Activated T-helper 9 cell treated with anti-CD3 and anti-CD28 coated beads, Interleukin-2, amount 50 U/mL, for 16 hours (primary cell): ENCODE data around the gene CES1.
"Not testable (repeated sequence)": the region's sequence is repeated elsewhere in the genome, so short reads cannot be mapped to it uniquely, and the experiment has no call there.

Experiments
- DNase-seq: peaks from one replicate; pipeline ENCODE4 v3.0.0-alpha.2; 2020; ENCODE audit warnings: low read depth

The CES1 gene

GRCh38 chr16:55830658-55831294, 2.1 kb downstream of the CES1 start:
- no peak for DNase-seq

GRCh38 chr16:55829232-55829631, 3.7 kb downstream of the CES1 start:
- DNase-seq = not testable (repeated sequence)

DNA sequence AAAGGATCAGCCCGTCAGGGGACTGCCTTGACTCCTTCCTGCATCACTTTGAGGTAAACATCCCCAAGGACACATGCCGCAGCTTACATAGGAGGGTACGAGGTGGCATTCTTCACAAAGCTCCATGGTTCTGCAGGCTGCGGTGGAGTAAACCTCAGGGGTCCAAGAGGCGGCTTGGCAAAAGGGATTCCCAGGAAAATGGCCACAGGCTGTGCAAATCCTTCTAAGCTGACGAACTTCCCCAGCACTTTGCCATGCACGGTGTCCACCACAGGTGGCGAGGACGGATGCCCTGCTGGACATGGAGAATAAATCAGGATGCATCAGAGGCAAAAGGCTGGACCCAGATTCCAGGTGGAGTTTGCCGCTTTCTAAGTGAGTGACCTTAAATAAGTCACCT, 4.2 kb downstream of the CES1 start:
- DNase-seq = no peak

- no peak for DNase-seq
Measured at GRCh38 chr16:55825115-55825728, 7.7 kb downstream of the CES1 start.

DNA sequence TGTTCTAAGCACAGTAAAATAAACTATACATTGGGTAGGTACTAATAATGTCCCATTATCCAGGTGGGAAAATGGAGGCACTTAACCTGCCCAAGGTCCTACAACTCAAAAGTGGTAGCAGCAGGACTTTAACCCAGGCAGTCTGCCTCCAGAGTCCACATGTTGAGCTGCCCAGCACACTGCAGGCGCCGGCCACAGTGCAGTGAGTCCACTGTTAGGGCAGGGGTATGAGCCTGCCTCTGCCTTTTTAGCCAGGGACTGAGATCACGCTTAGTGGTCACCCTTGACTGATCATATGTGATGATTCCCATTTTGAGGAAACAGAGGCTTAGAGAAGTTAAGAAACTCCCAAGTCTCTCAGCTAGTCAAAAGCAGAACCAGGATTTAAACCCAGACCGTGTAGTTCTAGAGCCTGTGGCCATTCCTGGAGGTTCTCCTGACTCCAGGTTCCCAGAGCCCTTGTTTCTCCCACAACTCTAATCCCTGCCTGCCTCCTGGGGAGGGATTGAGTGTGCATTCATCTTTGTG, 8.4 kb downstream of the CES1 start:
- no peak for DNase-seq

- DNase-seq = no peak
Measured at GRCh38 chr16:55822280-55822810, 10.6 kb downstream of the CES1 start.

DNA sequence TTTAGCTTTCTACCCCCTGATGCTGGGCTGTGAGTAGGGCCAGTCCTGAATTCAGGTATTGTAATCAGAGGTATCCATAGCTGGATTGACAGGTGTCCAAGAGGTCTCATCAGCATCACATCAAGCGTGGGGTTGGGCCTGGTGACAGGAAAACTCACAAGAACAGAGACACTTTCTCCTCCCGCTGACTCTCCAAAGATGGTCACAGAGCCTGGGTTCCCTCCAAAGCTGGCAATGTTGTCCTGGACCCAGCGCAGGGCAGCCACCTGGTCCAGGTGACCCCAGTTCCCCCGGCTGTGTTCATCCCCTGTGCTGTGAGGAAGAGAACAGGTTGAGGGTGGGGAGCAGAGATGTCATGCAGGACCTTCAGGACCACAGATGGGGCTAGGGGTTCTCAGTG, 11.7 kb downstream of the CES1 start:
- no peak for DNase-seq

GRCh38 chr16:55820615-55821014, 12.3 kb downstream of the CES1 start:
- no peak for DNase-seq

DNA sequence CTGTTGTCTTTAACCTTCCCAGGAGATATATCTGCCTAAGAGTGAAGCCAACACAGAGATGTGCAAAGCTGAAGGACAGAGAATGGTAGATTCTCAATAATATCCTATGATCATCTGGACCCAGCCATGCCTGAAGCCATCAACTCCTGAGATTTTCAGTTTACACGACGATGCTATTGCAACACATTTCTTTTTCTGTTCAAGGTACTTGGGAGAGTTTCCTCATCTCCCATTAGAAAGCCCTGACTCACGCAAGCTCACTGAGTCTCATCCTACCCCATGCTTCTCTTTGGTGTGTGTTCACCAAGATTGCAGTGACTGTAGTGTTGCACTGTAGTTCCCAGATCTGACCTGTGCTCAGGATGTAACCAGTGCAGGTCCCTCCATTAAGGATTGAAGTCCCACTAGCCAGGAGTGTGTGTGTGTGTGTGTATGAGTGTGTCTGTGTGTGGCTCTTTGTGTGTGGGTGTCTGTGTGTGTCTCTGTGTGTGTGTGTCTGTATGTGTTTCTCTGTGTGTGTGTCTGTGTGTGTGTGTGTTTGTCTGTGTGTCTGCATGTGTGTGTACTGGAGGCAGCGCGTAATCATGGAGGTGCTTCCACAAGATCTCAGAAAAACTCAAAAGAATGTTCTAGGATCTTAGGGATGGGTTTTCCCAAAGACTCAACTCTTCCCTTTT, 15.5 kb downstream of the CES1 start:
- no peak for DNase-seq

GRCh38 chr16:55816222-55816621, 16.7 kb downstream of the CES1 start:
- not testable (repeated sequence) for DNase-seq

- no peak for DNase-seq
Measured at GRCh38 chr16:55815320-55815719, 17.6 kb downstream of the CES1 start.

DNA sequence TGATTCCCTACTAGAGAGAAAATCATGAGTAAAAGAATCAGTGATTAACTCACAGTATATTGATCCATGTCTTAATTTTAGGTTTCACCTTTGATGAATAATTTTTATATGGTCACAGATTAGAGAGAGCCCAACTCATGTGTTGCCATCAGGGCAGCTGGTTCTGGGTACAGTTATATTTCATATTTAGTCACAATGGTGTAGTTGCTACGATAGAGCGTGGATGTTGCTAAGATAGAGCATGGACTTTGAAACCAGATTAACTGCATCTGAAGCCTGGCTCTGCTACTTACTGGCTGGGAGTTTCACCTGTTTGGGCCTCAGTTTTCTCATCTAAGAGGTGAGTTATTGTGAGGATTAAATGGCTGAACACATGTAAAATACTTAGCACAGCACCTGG, 18.7 kb downstream of the CES1 start:
- not testable (repeated sequence) for DNase-seq

- DNase-seq = not testable (repeated sequence)
Measured at GRCh38 chr16:55813730-55814129, 19.2 kb downstream of the CES1 start.

DNA sequence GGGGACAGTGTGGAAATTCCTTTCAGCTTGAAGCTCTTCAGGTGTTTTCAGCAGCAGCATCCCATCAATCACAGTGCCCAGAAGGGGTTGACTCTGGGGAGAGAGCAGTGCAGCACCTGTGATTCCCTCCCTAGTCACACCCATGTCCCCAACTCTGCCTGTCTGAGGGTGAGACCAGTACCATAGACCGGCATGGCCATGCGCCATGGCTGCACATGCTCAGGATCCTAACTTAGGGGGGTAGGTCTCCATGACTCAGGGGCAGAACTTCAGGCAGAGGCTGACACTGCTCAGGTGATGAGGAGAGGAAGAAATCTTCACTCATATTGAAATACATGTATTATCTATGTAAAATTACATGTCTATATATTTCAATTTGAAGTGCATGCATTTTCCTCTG, 19.9 kb downstream of the CES1 start:
- no peak for DNase-seq

DNA sequence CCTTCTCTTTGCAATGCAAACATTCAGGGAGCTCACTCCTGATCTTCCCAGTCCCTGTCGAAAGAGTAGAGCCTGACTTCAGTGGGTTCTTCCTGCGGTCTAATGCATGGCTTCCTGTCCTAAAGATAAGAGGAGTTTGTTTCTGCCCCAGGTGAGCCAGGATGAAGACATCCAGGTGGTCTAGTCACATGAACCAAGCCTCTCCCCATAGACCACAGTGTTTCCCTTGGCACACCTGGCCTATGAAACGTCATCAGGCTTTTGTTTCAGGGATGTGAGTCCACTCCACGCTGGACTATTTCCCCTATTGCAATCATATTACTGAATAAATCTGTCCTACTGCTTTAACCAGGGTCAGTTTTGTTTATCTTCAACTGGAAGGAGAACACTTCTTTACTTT, 21.1 kb downstream of the CES1 start:
- DNase-seq = no peak

GRCh38 chr16:55810451-55810961, 22.4 kb downstream of the CES1 start:
- DNase-seq = no peak

DNA sequence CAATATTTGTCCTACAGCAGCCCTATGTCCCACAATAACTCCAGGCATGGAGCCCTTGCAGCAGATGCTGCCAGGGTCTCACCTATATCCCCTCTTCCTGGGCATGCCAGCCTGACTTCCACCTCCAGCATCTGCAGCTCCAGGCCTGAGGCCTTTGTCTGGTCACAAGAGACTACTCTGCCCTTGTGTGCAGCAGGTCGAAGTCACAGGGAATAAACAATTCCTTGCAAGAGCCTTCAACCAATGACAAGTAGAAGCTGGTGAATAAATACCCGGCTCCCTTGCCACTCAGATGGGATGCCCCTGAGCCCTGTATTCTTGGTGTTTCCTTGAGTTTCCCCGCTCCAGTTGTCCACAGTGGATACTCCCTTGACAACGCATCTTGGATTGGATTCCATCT, 23.0 kb downstream of the CES1 start:
- no peak for DNase-seq

- no peak for DNase-seq
Measured at GRCh38 chr16:55809386-55809785, 23.5 kb downstream of the CES1 start.

GRCh38 chr16:55808286-55808685, 24.6 kb downstream of the CES1 start:
- not testable (repeated sequence) for DNase-seq

GRCh38 chr16:55805104-55805503, 27.8 kb downstream of the CES1 start:
- not testable (repeated sequence) for DNase-seq

DNA sequence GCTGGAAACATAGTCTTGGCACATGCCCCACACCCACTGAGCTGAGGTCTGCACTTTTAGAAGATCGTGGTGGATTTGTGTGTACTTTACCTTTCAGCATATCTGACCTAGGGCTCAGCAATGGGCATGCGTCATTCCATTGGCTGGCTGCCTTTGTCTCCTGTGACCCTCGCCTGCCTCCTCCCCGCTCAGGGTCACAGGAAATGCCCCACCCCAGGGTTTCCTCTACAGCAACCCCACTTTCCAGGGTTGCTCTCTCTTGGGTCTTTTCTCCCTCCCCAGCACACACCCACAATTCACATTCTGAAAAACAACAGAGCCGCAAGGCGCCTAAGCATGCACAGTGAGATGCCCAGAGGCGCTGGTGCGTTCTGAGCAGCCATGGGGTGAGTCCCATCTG, 29.2 kb downstream of the CES1 start:
- DNase-seq = not testable (repeated sequence)

DNA sequence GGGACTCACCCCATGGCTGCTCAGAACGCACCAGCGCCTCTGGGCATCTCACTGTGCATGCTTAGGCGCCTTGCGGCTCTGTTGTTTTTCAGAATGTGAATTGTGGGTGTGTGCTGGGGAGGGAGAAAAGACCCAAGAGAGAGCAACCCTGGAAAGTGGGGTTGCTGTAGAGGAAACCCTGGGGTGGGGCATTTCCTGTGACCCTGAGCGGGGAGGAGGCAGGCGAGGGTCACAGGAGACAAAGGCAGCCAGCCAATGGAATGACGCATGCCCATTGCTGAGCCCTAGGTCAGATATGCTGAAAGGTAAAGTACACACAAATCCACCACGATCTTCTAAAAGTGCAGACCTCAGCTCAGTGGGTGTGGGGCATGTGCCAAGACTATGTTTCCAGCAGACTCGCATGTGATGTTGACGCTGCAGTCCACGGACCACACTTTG, 39.9 kb downstream of the CES1 start:
- DNase-seq = not testable (repeated sequence)

- DNase-seq = not testable (repeated sequence)
Measured at GRCh38 chr16:55791512-55791911, 41.4 kb downstream of the CES1 start.
